HEK293 (cell line): Measurements from ENCODE around the gene PPP2R2D.

Source experiments
- GLI4 ChIP-seq: fragments of 450-650 bp; formaldehyde crosslinking; IDR thresholded peaks from 2 replicates; pipeline ENCODE4 v1.5.1; 2016; ENCODE audit warnings: missing biosample characterization, missing genetic modification characterization
- ZNF140 ChIP-seq: fragments of 450-650 bp; formaldehyde crosslinking; IDR thresholded peaks from 2 replicates; pipeline ENCODE4 v1.5.1; 2016; ENCODE audit warnings: missing biosample characterization, missing genetic modification characterization
- ZNF155 ChIP-seq: fragments of 450-650 bp; formaldehyde crosslinking; IDR thresholded peaks from 2 replicates; pipeline ENCODE4 v1.5.1; 2016; ENCODE audit warnings: missing biosample characterization, missing genetic modification characterization
- ZNF184 ChIP-seq: fragments of 450-650 bp; IDR thresholded peaks from 2 replicates; pipeline ENCODE4 v1.5.1; 2018; ENCODE audit warnings: missing biosample characterization, mild to moderate bottlenecking, missing genetic modification characterization
- ZNF223 ChIP-seq: fragments of 450-650 bp; formaldehyde crosslinking; IDR thresholded peaks from 2 replicates; pipeline ENCODE4 v1.5.1; 2016; ENCODE audit warnings: missing biosample characterization, missing genetic modification characterization
- ZNF302 ChIP-seq: fragments of 450-650 bp; formaldehyde crosslinking; IDR thresholded peaks from 2 replicates; pipeline ENCODE4 v1.5.1; 2016; ENCODE audit warnings: missing biosample characterization, missing genetic modification characterization, low read depth
- ZNF391 ChIP-seq: fragments of 450-650 bp; formaldehyde crosslinking; IDR thresholded peaks from 2 replicates; pipeline ENCODE4 v1.5.1; 2016; ENCODE audit warnings: low read depth, missing biosample characterization, missing genetic modification characterization, borderline replicate concordance
- ZNF416 ChIP-seq: fragments of 450-650 bp; formaldehyde crosslinking; IDR thresholded peaks from 2 replicates; pipeline ENCODE4 v1.5.1; 2016; ENCODE audit warnings: missing biosample characterization, missing genetic modification characterization
- ZNF624 ChIP-seq: fragments of 450-650 bp; formaldehyde crosslinking; IDR thresholded peaks from 2 replicates; pipeline ENCODE4 v1.5.1; 2017; ENCODE audit warnings: missing biosample characterization, missing genetic modification characterization
- ZNF747 ChIP-seq: fragments of 450-650 bp; formaldehyde crosslinking; IDR thresholded peaks from 2 replicates; pipeline ENCODE4 v1.5.1; 2016; ENCODE audit warnings: missing biosample characterization, missing genetic modification characterization
- ZSCAN30 ChIP-seq: fragments of 450-650 bp; IDR thresholded peaks from 2 replicates; pipeline ENCODE4 v1.5.1; 2018; ENCODE audit warnings: missing biosample characterization, mild to moderate bottlenecking, missing genetic modification characterization, moderate library complexity
- TF ChIP-seq, protein P1 (sequence below): fragments of 450-650 bp; formaldehyde crosslinking; conservative IDR thresholded peaks from 2 replicates; pipeline ENCODE4 v1.5.1; 2016; ENCODE audit warnings: low read depth, missing biosample characterization, missing genetic modification characterization
- TF ChIP-seq, protein P2 (sequence below): fragments of 450-650 bp; formaldehyde crosslinking; IDR thresholded peaks from 2 replicates; pipeline ENCODE4 v1.5.1; 2016; ENCODE audit warnings: missing biosample characterization, missing genetic modification characterization
- TF ChIP-seq, protein P3 (sequence below): fragments of 450-650 bp; formaldehyde crosslinking; IDR thresholded peaks from 2 replicates; pipeline ENCODE4 v1.5.1; 2016; ENCODE audit warnings: missing biosample characterization, missing genetic modification characterization, low read depth
- TF ChIP-seq, protein P4 (sequence below): fragments of 450-650 bp; formaldehyde crosslinking; IDR thresholded peaks from 2 replicates; pipeline ENCODE4 v1.5.1; 2016; ENCODE audit warnings: missing biosample characterization, missing genetic modification characterization
- TF ChIP-seq, protein P5 (sequence below): fragments of 450-650 bp; formaldehyde crosslinking; IDR thresholded peaks from 2 replicates; pipeline ENCODE4 v1.5.1; 2016; ENCODE audit warnings: missing biosample characterization, missing genetic modification characterization
- TF ChIP-seq, protein P6 (sequence below): fragments of 450-650 bp; formaldehyde crosslinking; IDR thresholded peaks from 2 replicates; pipeline ENCODE4 v1.5.1; 2016; ENCODE audit warnings: missing biosample characterization, missing genetic modification characterization
- TF ChIP-seq, protein P7 (sequence below): fragments of 450-650 bp; formaldehyde crosslinking; IDR thresholded peaks from 2 replicates; pipeline ENCODE4 v1.5.0; 2017; ENCODE audit warnings: missing biosample characterization, missing genetic modification characterization, borderline replicate concordance
- TF ChIP-seq, protein P8 (sequence below): fragments of 450-650 bp; formaldehyde crosslinking; IDR thresholded peaks from 2 replicates; pipeline ENCODE4 v1.5.1; 2016; ENCODE audit warnings: missing biosample characterization, missing genetic modification characterization

The PPP2R2D gene

DNA sequence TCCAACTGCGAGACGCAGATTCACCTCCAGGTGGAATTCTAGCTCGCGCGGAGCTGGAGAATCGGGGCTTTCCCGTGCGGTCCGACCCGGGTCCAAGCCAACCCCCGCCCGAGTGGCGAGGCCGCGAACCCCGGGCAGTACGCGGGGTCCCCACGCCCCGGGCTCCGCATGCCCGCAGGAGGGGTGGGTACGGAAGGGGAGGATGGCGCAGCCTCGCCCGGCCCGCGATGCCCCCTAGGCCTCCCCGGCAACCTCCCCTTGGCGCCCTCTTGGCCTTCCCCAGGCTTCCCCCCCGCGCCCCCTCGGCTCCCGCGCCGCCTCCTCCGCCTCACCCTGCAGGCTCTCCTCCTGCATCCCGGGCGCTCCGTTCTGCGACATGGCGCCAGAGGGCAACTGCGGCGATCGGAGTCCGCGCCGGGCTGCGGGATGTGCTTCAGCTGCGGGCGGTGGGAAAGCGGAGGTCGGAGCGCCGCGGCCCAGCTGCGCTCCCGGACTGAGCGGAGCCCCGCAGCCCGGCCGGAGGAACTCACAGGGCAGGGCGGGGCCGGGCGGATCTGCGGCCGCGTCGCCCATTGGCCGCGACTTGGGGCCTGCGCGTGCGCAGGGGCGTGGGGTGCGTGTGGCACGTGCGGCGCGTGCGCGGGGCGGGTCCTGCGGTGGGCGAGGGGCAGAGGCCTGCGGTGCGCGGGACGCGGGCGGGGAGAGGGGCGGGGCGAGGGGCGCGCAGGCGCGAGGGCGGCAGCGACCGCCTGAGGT, 80.8 kb downstream of the PPP2R2D start, which contains the start of gene BNIP3 (continued):
- TF ChIP-seq, protein P1, sequence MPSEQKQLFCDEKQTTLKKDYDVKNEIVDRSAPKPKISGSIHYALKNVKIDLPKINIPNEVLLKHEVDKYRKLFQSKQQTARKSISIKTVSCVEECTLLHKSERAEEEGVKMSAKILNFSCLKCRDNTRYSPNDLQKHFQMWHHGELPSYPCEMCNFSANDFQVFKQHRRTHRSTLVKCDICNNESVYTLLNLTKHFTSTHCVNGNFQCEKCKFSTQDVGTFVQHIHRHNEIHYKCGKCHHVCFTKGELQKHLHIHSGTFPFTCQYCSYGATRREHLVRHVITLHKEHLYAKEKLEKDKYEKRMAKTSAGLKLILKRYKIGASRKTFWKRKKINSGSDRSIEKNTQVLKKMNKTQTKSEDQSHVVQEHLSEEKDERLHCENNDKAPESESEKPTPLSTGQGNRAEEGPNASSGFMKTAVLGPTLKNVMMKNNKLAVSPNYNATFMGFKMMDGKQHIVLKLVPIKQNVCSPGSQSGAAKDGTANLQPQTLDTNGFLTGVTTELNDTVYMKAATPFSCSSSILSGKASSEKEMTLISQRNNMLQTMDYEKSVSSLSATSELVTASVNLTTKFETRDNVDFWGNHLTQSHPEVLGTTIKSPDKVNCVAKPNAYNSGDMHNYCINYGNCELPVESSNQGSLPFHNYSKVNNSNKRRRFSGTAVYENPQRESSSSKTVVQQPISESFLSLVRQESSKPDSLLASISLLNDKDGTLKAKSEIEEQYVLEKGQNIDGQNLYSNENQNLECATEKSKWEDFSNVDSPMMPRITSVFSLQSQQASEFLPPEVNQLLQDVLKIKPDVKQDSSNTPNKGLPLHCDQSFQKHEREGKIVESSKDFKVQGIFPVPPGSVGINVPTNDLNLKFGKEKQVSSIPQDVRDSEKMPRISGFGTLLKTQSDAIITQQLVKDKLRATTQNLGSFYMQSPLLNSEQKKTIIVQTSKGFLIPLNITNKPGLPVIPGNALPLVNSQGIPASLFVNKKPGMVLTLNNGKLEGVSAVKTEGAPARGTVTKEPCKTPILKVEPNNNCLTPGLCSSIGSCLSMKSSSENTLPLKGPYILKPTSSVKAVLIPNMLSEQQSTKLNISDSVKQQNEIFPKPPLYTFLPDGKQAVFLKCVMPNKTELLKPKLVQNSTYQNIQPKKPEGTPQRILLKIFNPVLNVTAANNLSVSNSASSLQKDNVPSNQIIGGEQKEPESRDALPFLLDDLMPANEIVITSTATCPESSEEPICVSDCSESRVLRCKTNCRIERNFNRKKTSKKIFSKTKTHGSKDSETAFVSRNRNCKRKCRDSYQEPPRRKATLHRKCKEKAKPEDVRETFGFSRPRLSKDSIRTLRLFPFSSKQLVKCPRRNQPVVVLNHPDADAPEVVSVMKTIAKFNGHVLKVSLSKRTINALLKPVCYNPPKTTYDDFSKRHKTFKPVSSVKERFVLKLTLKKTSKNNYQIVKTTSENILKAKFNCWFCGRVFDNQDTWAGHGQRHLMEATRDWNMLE (tag by site-specific recombination), result no peak
- TF ChIP-seq ZNF416 (tag by site-specific recombination), result no peak
- no peak for TF ChIP-seq ZNF302
- TF ChIP-seq, protein P2, sequence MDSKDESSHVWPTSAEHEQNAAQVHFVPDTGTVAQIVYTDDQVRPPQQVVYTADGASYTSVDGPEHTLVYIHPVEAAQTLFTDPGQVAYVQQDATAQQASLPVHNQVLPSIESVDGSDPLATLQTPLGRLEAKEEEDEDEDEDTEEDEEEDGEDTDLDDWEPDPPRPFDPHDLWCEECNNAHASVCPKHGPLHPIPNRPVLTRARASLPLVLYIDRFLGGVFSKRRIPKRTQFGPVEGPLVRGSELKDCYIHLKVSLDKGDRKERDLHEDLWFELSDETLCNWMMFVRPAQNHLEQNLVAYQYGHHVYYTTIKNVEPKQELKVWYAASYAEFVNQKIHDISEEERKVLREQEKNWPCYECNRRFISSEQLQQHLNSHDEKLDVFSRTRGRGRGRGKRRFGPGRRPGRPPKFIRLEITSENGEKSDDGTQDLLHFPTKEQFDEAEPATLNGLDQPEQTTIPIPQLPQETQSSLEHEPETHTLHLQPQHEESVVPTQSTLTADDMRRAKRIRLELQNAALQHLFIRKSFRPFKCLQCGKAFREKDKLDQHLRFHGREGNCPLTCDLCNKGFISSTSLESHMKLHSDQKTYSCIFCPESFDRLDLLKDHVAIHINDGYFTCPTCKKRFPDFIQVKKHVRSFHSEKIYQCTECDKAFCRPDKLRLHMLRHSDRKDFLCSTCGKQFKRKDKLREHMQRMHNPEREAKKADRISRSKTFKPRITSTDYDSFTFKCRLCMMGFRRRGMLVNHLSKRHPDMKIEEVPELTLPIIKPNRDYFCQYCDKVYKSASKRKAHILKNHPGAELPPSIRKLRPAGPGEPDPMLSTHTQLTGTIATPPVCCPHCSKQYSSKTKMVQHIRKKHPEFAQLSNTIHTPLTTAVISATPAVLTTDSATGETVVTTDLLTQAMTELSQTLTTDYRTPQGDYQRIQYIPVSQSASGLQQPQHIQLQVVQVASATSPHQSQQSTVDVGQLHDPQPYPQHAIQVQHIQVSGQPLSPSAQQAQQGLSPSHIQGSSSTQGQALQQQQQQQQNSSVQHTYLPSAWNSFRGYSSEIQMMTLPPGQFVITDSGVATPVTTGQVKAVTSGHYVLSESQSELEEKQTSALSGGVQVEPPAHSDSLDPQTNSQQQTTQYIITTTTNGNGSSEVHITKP (tag by site-specific recombination), result no peak
- TF ChIP-seq ZNF391, result no peak
- no peak for TF ChIP-seq ZNF184 (tag by site-specific recombination)
- TF ChIP-seq ZNF624 (tag by site-specific recombination), result no peak
- TF ChIP-seq, protein P3, sequence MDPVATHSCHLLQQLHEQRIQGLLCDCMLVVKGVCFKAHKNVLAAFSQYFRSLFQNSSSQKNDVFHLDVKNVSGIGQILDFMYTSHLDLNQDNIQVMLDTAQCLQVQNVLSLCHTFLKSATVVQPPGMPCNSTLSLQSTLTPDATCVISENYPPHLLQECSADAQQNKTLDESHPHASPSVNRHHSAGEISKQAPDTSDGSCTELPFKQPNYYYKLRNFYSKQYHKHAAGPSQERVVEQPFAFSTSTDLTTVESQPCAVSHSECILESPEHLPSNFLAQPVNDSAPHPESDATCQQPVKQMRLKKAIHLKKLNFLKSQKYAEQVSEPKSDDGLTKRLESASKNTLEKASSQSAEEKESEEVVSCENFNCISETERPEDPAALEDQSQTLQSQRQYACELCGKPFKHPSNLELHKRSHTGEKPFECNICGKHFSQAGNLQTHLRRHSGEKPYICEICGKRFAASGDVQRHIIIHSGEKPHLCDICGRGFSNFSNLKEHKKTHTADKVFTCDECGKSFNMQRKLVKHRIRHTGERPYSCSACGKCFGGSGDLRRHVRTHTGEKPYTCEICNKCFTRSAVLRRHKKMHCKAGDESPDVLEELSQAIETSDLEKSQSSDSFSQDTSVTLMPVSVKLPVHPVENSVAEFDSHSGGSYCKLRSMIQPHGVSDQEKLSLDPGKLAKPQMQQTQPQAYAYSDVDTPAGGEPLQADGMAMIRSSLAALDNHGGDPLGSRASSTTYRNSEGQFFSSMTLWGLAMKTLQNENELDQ (tag by site-specific recombination), result no peak
- TF ChIP-seq ZNF155 (tag by site-specific recombination), result no peak
- TF ChIP-seq, protein P4, sequence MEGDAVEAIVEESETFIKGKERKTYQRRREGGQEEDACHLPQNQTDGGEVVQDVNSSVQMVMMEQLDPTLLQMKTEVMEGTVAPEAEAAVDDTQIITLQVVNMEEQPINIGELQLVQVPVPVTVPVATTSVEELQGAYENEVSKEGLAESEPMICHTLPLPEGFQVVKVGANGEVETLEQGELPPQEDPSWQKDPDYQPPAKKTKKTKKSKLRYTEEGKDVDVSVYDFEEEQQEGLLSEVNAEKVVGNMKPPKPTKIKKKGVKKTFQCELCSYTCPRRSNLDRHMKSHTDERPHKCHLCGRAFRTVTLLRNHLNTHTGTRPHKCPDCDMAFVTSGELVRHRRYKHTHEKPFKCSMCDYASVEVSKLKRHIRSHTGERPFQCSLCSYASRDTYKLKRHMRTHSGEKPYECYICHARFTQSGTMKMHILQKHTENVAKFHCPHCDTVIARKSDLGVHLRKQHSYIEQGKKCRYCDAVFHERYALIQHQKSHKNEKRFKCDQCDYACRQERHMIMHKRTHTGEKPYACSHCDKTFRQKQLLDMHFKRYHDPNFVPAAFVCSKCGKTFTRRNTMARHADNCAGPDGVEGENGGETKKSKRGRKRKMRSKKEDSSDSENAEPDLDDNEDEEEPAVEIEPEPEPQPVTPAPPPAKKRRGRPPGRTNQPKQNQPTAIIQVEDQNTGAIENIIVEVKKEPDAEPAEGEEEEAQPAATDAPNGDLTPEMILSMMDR, result peak; percentile 65
- 0 out of 2 replicates have a peak, but pooled peaks have one; percentile 55 for TF ChIP-seq GLI4 (tag by site-specific recombination)
- TF ChIP-seq ZNF747 (tag by site-specific recombination), result no peak
- TF ChIP-seq, protein P5, sequence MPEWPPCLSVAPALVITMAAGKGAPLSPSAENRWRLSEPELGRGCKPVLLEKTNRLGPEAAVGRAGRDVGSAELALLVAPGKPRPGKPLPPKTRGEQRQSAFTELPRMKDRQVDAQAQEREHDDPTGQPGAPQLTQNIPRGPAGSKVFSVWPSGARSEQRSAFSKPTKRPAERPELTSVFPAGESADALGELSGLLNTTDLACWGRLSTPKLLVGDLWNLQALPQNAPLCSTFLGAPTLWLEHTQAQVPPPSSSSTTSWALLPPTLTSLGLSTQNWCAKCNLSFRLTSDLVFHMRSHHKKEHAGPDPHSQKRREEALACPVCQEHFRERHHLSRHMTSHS (tag by site-specific recombination), result no peak
- no peak for TF ChIP-seq ZSCAN30
- TF ChIP-seq ZNF223, result no peak
- TF ChIP-seq, protein P6, sequence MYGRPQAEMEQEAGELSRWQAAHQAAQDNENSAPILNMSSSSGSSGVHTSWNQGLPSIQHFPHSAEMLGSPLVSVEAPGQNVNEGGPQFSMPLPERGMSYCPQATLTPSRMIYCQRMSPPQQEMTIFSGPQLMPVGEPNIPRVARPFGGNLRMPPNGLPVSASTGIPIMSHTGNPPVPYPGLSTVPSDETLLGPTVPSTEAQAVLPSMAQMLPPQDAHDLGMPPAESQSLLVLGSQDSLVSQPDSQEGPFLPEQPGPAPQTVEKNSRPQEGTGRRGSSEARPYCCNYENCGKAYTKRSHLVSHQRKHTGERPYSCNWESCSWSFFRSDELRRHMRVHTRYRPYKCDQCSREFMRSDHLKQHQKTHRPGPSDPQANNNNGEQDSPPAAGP (tag by site-specific recombination), result peak; percentile 50
- TF ChIP-seq, protein P7, sequence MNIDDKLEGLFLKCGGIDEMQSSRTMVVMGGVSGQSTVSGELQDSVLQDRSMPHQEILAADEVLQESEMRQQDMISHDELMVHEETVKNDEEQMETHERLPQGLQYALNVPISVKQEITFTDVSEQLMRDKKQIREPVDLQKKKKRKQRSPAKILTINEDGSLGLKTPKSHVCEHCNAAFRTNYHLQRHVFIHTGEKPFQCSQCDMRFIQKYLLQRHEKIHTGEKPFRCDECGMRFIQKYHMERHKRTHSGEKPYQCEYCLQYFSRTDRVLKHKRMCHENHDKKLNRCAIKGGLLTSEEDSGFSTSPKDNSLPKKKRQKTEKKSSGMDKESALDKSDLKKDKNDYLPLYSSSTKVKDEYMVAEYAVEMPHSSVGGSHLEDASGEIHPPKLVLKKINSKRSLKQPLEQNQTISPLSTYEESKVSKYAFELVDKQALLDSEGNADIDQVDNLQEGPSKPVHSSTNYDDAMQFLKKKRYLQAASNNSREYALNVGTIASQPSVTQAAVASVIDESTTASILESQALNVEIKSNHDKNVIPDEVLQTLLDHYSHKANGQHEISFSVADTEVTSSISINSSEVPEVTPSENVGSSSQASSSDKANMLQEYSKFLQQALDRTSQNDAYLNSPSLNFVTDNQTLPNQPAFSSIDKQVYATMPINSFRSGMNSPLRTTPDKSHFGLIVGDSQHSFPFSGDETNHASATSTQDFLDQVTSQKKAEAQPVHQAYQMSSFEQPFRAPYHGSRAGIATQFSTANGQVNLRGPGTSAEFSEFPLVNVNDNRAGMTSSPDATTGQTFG (tag by site-specific recombination), result no peak
- no peak for TF ChIP-seq ZNF140 (tag by site-specific recombination)
- TF ChIP-seq, protein P8, sequence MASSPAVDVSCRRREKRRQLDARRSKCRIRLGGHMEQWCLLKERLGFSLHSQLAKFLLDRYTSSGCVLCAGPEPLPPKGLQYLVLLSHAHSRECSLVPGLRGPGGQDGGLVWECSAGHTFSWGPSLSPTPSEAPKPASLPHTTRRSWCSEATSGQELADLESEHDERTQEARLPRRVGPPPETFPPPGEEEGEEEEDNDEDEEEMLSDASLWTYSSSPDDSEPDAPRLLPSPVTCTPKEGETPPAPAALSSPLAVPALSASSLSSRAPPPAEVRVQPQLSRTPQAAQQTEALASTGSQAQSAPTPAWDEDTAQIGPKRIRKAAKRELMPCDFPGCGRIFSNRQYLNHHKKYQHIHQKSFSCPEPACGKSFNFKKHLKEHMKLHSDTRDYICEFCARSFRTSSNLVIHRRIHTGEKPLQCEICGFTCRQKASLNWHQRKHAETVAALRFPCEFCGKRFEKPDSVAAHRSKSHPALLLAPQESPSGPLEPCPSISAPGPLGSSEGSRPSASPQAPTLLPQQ (tag by site-specific recombination), result peak; percentile 49
